Activated CD4-positive, alpha-beta memory T cell treated with anti-CD3 and anti-CD28 coated beads, Interleukin-2, amount 10 ng/mL, durations not matched to agents 7 days and 5 days (primary cell): Measurements from ENCODE around the gene FZD4. TPM values are rescaled to one million over a fixed set of nuclear protein-coding genes. Genes with fewer than 3 reads are reported as not detected.
"Not testable (repeated sequence)": the region's sequence is repeated elsewhere in the genome, so short reads cannot be mapped to it uniquely, and the experiment has no call there.

Source experiments
- CTCF ChIA-PET: fragments of 350-600 bp; sonication (Branson Sonifier 250); formaldehyde crosslinking; loops from one replicate; lab custom pipeline; 2021; ENCODE audit warnings: antibody characterized with exemption, inconsistent platforms; lab: Charles Lee
- POLR2A ChIA-PET: fragments of 350-600 bp; sonication (Branson Sonifier 250); formaldehyde crosslinking; loops from one replicate; lab custom pipeline; 2021; ENCODE audit warnings: antibody characterized with exemption; lab: Charles Lee
- DNase-seq: peaks from one replicate; pipeline ENCODE4 v3.0.0-alpha.2; 2020
- H3K27ac Mint-ChIP-seq: one replicate; pipeline ENCODE4 v1.8.0; 2021; ENCODE audit warnings: mild to moderate bottlenecking, mixed read lengths
- H3K27me3 Mint-ChIP-seq: one replicate; pipeline ENCODE4 v1.8.0; 2021; ENCODE audit warnings: mixed read lengths
- H3K36me3 Mint-ChIP-seq: one replicate; pipeline ENCODE4 v1.8.0; 2021; ENCODE audit warnings: low read depth, mixed read lengths
- H3K4me1 Mint-ChIP-seq: one replicate; pipeline ENCODE4 v1.8.0; 2021; ENCODE audit warnings: mixed read lengths
- H3K4me3 Mint-ChIP-seq: one replicate; pipeline ENCODE4 v1.8.0; 2021; ENCODE audit warnings: mild to moderate bottlenecking, mixed read lengths
- H3K9me3 Mint-ChIP-seq: one replicate; pipeline ENCODE4 v1.8.0; 2021; ENCODE audit warnings: mixed read lengths
- total RNA-seq, 2 experiments: library from RNA; stranded (reverse); gene quantifications; one replicate each; pipeline ENCODE4 v1.2.3, GENCODE V29; 2021

The FZD4 gene
- under 1 TPM; 0.10 to 0.13 TPM for total RNA-seq

DNA sequence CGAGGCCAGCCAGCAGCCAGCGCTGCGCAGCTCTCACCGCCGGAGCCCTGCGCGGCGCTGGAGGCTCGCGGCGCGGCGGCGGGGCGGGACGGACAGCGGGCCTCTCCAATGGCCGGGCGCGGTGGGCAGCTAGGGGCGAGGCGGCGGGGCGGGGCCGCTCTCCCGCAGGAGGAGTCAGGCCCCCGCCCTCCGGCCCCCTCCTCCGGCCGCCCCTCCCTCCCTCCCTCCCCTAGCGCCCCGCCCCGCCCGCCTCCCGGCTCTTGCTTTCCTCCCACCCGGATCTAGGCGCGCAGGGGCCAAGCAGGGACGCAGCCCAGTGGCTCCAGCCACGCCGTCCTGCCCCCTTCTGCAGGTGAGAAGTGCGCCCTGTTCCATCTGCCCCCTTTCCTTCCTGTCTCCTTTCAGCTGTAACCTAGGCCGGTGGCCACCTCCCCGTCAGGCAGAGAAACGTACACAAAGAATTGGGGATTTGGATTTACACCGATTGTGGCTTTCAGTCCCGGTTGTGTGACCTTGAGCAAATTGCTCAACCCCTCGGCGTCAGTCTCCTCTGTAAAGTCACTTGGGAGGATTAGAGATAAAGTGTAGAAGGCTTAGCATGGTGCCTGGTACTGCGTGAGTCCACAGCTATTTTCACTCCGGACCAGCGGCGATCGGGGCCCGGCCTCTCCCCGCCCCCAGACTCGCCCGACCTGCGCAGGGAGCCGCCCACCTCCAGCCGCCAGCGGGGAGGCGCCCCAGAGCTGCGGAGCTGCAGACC is at the start of gene FZD4:
FZD4 (minus strand) TSS at position 35 of the 760 bp plus-strand sequence. CDS start 310 bp downstream, outside the sequence.
- ChIA-PET CTCF (interaction anchor here (1.1 to 2.0 kb wide), 4 partner anchors 8 to 333 kb away, joined by 3 to 8 read pairs (median 4); partner anchors contain the start of gene TMEM135), POLR2A (interaction anchor here (0.5 kb wide), 1 partner anchor 361 kb away, joined by 3 read pairs; no protein-coding TSS in a partner anchor)
- Mint-ChIP-seq H3K4me1 (peaks cover 14% of the 10 kb centered on the region), H3K36me3 (peaks cover 2% of the 10 kb centered on the region), H3K9me3 (no peaks in the 10 kb centered on the region), H3K27ac (no peak within 1 kb of the TSS), H3K27me3 (peaks cover 61% of the 10 kb centered on the region), H3K4me3 (peak within 1 kb of the TSS; percentile 90)
- peak; percentile 63 for DNase-seq

DNA sequence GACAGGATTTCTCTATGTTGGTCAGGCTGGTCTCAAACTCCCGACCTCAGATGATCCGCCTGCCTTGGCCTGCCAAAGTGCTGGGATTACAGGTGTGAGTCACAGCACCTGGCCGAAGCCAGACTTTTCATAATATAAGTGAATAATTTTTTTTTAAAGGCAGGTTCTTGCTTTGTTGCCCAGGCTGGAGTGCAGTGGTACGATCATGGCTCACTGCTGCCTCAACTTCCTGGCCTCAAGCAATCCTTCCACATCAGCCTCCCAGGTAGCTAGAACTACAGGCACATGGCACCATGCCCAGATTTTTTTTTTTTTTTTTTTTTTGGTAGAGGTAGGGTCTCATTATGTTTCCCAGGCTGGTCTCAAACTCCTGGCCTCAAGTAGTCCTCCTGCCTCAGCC is 49.1 kb upstream of the FZD4 start:
- H3K9me3 Mint-ChIP-seq, H3K27me3 Mint-ChIP-seq, CTCF ChIA-PET, H3K27ac Mint-ChIP-seq, H3K36me3 Mint-ChIP-seq, POLR2A ChIA-PET, H3K4me1 Mint-ChIP-seq, H3K4me3 Mint-ChIP-seq, DNase-seq: not testable (repeated sequence)

DNA sequence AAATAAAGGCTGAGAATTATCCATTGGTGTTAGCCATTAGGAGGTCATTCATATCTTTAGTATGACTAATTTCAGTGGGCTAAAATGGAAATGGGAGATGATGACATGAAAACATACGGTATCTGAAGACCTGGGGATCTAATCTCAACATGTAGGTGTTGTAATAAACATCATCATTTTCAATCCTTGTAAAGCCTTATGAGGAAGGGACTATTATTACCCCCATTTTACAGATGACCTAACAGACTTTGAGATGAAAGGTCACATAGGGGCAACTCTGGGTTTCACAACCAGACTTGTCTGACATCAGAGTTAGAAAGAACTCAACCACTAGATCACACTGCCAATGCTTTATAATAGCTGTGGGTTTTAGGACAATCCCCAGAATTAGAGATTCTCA is 47.7 kb upstream of the FZD4 start:
- ChIA-PET CTCF (no interaction called here), POLR2A (no interaction called here)
- H3K9me3 Mint-ChIP-seq = no peaks in the 10 kb centered on the region
- no peak for DNase-seq
- H3K27me3 Mint-ChIP-seq = no peaks in the 10 kb centered on the region
- no peak overlapping the region for H3K27ac Mint-ChIP-seq
- no peak overlapping the region for H3K4me3 Mint-ChIP-seq
- H3K36me3 Mint-ChIP-seq = no peaks in the 10 kb centered on the region
- peaks cover 10% of the 10 kb centered on the region for H3K4me1 Mint-ChIP-seq

DNA sequence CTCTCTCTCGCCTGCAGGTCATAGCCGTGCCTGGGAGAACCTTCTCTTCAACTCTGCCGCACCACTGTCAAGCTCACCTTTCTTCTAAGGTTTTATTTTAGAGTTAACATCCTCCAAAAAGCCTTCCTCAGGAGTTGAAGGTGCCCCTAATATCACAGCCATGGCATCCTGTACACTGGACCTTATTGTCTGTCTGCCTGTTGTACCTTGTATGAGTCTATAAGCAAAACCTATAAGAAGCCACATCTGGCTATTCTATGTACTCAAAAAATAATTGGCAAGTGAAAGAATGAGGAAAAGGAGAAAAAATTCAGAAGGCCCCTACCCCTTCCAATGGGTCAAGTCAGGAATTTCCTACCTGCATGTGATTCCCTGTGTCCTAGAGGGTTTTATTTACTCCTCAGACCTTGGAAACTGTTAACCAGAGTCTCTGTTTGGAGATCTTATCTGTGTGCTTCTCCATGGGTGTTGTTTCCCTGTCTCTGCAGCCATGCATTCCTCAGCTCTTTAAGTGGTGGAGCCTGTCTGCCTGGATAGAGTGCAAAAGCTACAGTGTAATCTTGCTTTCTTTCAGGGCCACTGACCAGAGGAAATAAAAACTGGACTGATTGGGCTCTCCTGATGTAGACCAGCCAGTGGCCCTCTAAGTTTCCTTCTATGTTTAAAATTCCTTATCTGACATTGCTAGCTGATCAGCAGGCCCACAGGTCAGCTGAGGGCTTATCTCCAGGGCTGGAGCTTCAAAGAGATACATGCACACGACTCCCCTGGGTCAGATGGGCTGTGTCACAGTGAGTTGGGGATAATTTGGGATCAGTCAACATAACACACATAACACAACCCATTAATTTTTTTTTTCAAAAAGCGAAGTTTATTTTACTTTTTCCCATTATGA is 44.9 kb upstream of the FZD4 start:
- CTCF ChIA-PET = interaction anchor here (0.9 to 1.0 kb wide), 2 partner anchors 37 to 98 kb away, joined by 3 read pairs; no protein-coding TSS in a partner anchor
- H3K9me3 Mint-ChIP-seq = no peaks in the 10 kb centered on the region
- H3K27me3 Mint-ChIP-seq = no peaks in the 10 kb centered on the region
- no peak overlapping the region for H3K4me3 Mint-ChIP-seq
- DNase-seq = no peak
- no peak overlapping the region for H3K27ac Mint-ChIP-seq
- peaks cover 10% of the 10 kb centered on the region for H3K4me1 Mint-ChIP-seq
- POLR2A ChIA-PET = no interaction called here
- no peaks in the 10 kb centered on the region for H3K36me3 Mint-ChIP-seq

DNA sequence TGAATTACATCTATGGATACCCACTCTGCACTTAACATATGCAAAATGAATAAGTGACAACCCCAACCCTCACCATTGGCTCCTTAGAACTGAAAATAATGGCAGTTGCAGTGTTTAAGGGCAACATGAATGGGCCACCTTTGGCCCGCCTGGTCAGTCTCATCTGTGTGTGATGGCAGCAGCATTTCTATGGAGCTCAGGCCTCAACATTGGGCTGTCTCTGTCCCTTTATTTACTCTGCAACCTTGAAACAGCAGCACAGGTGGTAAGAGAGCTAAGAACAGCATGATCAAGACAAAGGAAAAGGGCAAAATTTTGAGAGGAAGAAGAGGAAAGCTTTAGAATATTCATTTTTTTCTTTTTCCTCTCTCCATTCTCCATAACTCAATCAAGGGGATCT is 44.2 kb upstream of the FZD4 start:
- no peaks in the 10 kb centered on the region for H3K9me3 Mint-ChIP-seq
- POLR2A ChIA-PET = no interaction called here
- CTCF ChIA-PET = no interaction called here

DNA sequence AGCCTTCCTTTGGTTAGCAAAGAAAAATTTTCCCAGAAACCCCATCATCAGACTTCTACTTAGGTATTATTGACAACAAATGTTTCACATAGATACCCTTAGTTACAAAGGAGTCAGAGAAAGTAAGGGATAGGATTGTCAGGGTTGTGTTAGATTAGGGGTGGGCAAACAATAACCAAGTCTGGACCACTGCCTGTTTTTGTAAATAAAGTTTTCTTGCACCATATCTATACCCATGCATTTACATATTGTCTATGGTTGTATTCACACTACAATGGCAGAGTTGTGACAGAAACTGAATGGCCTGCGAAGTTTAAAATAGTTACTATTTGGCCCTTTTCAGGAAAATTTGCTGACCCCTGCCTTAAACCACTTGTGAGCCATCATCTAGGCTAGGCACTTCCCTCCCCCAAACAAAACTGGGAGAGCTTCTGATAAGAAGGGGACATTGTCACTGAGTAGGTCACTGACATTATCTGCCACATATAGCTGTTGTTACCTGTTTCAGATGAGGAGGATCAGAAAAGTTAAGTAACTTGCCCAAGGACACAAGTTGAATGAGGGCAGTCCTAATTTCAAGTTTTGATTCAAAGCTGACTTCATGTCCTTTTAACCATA is 41.9 kb upstream of the FZD4 start:
- Mint-ChIP-seq H3K9me3 (no peaks in the 10 kb centered on the region), H3K4me3 (no peak overlapping the region), H3K4me1 (no peaks in the 10 kb centered on the region), H3K27ac (no peak overlapping the region), H3K36me3 (no peaks in the 10 kb centered on the region), H3K27me3 (no peaks in the 10 kb centered on the region)
- no peak for DNase-seq
- ChIA-PET CTCF (interaction anchor here (0.6 kb wide), 1 partner anchor 21 kb away, joined by 5 read pairs; no protein-coding TSS in a partner anchor), POLR2A (no interaction called here)

More for the DNA sequence above, 44.2 kb upstream of the FZD4 start:
- H3K4me1 Mint-ChIP-seq = peaks cover 10% of the 10 kb centered on the region
- H3K27ac Mint-ChIP-seq = no peak overlapping the region
- H3K36me3 Mint-ChIP-seq = no peaks in the 10 kb centered on the region
- no peak for DNase-seq
- no peaks in the 10 kb centered on the region for H3K27me3 Mint-ChIP-seq
- H3K4me3 Mint-ChIP-seq = no peak overlapping the region

DNA sequence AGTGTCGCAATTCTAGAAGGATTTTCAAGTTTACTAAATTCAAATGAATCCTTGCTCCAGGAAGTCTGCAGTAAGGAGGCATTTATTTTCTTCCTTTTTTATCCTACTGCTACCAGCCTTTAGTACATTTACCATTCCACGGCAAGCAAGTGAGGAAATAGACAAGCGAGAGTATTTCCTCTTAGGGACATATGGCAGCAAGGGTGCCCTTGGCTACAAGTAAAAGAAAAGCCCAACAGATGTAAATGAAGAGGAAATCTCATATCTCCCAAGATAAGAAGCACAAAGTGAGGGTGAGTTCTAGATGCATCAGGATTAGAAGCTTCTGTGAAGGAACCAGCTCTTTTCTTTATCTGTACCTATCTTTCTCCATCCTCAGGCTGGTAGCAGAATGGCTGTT is 37.8 kb upstream of the FZD4 start:
- Mint-ChIP-seq H3K27me3 (peaks cover 13% of the 10 kb centered on the region), H3K27ac (no peak overlapping the region), H3K9me3 (no peaks in the 10 kb centered on the region), H3K4me1 (no peaks in the 10 kb centered on the region), H3K36me3 (no peaks in the 10 kb centered on the region), H3K4me3 (no peak overlapping the region)
- POLR2A ChIA-PET = no interaction called here
- DNase-seq = no peak
- CTCF ChIA-PET = interaction anchor here (0.7 to 1.2 kb wide), 2 partner anchors 10 to 54 kb away, joined by 3 read pairs; no protein-coding TSS in a partner anchor

DNA sequence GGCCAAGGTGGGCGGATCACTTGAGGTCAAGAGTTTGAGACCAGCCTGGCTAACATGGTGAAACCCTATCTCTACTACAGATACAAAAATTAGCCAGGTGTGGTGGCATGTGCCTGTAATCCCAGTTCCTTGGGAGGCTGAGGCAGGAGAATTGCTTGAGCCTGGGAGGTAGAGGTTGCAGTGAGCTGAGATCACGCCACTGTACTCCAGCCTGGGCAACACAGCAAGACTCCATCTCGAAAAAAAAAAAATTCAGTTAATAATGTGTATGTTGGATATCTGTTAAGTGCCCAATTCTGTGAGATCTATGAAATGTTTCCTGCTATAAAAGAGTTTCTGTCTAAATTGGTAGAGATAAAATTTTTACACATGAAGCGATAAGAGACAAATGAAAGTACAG is 37.1 kb upstream of the FZD4 start:
- POLR2A ChIA-PET, DNase-seq, H3K36me3 Mint-ChIP-seq, H3K4me3 Mint-ChIP-seq, CTCF ChIA-PET, H3K9me3 Mint-ChIP-seq, H3K4me1 Mint-ChIP-seq, H3K27ac Mint-ChIP-seq: not testable (repeated sequence)
- peaks cover 13% of the 10 kb centered on the region for H3K27me3 Mint-ChIP-seq

DNA sequence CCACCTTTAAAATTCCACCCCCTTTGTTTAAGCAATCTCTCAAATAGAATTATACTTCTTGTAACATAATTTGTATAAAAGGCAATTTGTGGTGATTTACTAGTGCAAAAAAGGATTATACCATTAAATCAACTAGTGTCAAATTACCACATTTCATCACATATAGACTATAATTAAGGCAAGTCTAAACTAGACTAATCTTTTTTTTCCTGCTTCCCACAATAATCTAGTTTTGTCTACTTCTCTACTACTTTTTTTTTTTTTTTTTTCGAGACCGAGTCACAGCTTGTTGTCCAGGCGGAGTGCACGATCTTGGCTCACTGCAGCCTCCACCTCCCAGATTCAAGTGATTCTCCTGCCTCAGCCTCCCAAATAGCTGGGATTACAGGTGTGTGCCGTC is 36.1 kb upstream of the FZD4 start:
- CTCF ChIA-PET = interaction anchor here (0.6 kb wide), 1 partner anchor 31 kb away, joined by 4 read pairs; no protein-coding TSS in a partner anchor
- H3K36me3 Mint-ChIP-seq = no peaks in the 10 kb centered on the region
- no peak overlapping the region for H3K4me3 Mint-ChIP-seq
- peaks cover 13% of the 10 kb centered on the region for H3K27me3 Mint-ChIP-seq
- no peaks in the 10 kb centered on the region for H3K4me1 Mint-ChIP-seq
- DNase-seq = no peak
- no peaks in the 10 kb centered on the region for H3K9me3 Mint-ChIP-seq
- H3K27ac Mint-ChIP-seq = no peak overlapping the region
- POLR2A ChIA-PET = no interaction called here

DNA sequence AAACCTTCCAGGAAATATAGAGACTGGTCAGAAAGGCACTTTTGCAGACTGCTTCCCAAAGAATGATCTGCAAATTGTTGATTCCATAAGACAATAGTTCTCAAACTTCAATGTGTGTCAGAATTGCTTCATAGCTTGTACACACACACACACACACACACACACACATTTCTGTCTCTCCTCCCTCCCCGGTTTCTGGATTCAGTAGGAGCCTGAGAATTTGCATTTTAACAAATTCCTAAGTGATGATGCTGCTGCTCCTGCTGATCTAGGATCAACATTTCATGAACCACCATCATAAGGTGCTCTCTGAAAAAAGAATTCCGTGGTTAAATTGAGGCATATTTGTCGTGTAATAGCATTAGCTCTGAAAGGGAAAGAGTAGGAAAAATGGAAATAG is 35.3 kb upstream of the FZD4 start:
- CTCF ChIA-PET = no interaction called here
- DNase-seq = no peak
- Mint-ChIP-seq H3K9me3 (no peaks in the 10 kb centered on the region), H3K27ac (no peak overlapping the region), H3K36me3 (no peaks in the 10 kb centered on the region), H3K27me3 (peaks cover 13% of the 10 kb centered on the region), H3K4me1 (no peaks in the 10 kb centered on the region), H3K4me3 (no peak overlapping the region)
- POLR2A ChIA-PET = no interaction called here

DNA sequence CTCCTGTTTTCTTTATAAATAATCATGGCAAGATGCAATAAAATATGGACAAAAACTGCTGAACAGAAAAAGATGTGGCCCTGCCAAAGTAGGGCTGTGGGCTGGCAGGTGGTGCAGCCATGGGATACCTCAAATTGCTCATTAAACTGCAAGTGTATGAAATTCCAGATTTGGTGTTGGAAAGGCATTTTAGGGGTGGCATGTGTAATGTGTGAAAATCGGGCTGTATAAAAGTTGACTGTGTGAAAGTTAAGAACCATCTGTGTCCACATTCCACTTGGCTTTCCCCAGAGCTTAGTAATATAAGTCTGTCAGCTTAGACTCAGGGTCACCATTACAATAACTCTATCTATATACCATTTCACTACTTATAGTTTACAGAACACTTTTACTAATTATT is 34.8 kb upstream of the FZD4 start:
- H3K36me3 Mint-ChIP-seq = no peaks in the 10 kb centered on the region
- H3K27me3 Mint-ChIP-seq = peaks cover 13% of the 10 kb centered on the region
- DNase-seq = no peak
- H3K27ac Mint-ChIP-seq = no peak overlapping the region
- H3K4me1 Mint-ChIP-seq = no peaks in the 10 kb centered on the region
- no peak overlapping the region for H3K4me3 Mint-ChIP-seq
- H3K9me3 Mint-ChIP-seq = no peaks in the 10 kb centered on the region
- ChIA-PET POLR2A (no interaction called here), CTCF (no interaction called here)

DNA sequence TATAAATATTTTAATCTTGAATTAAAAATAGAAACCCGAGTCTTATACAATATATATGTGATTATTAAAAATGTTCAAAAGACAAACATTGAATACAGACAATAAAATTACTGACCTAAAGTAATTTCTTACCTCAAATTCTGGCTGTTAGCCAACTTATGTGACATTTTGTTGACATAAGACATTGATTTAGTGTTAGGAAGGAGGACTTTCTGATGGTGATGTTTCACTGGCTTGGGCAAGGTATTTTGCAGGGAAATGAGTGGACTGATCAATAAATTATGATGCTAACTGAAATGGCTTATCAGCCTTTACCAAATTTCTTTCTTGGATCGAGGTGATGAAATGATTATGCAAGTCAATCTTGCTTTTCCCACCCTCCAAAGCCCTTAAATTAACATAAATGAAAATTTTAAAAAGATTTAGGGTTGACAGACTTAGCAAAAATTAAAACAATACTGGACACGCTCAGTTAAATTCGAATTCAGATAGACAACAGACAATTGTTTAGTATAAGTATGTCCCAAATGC is 33.2 kb upstream of the FZD4 start:
- H3K36me3 Mint-ChIP-seq = no peaks in the 10 kb centered on the region
- H3K4me3 Mint-ChIP-seq = no peak overlapping the region
- CTCF ChIA-PET = no interaction called here
- DNase-seq = no peak
- H3K27me3 Mint-ChIP-seq = peaks cover 13% of the 10 kb centered on the region
- H3K9me3 Mint-ChIP-seq = no peaks in the 10 kb centered on the region
- no peaks in the 10 kb centered on the region for H3K4me1 Mint-ChIP-seq
- POLR2A ChIA-PET = no interaction called here
- H3K27ac Mint-ChIP-seq = no peak overlapping the region
